PC-3 (cell line): ENCODE measurements around the gene LIMS1. TPM values are rescaled to one million over a fixed set of nuclear protein-coding genes. Genes with fewer than 3 reads are reported as not detected.

Source experiments
- ATAC-seq: fragments of 200-7000 bp; cut with Tn5 transposase; 2 replicates; pipeline ENCODE4 v1.9.1; 2020; ENCODE audit warnings: mild to moderate bottlenecking, moderate library complexity
- BruUV-seq: library from RNA; stranded (reverse); fragments of 400-500 nt; replicated peaks from 2 replicates; lab custom pipeline; 2021; lab: Mats Ljungman, UMichigan
- CTCF ChIA-PET: fragments of 300-600 bp; sonication (Branson Sonifier 250); formaldehyde crosslinking; loops from one replicate; lab custom pipeline; 2022; ENCODE audit warnings: antibody characterized with exemption; lab: Charles Lee
- POLR2A ChIA-PET: fragments of 300-600 bp; sonication (Branson Sonifier 250); formaldehyde crosslinking; loops from one replicate; lab custom pipeline; 2022; ENCODE audit warnings: antibody characterized with exemption; ENCODE audit not compliant: unreplicated experiment; lab: Charles Lee
- DNase-seq: peaks from one replicate; pipeline ENCODE4 v3.0.0-alpha.2; 2015
- H2AFZ ChIP-seq: fragments of 300-600 bp; sonication (generic); 2 replicates; pipeline ENCODE4 v1.6.0; 2016; ENCODE audit warnings: antibody characterized with exemption, low read length
- H3F3A ChIP-seq: fragments of 300-600 bp; sonication (generic); one replicate; pipeline ENCODE4 v1.6.0; 2017; ENCODE audit warnings: antibody characterized with exemption, low read length, control low read depth, mild to moderate bottlenecking; ENCODE audit not compliant: unreplicated experiment
- H3K27ac ChIP-seq: fragments of 300-600 bp; sonication (generic); 2 replicates; pipeline ENCODE4 v1.5.1; 2016; ENCODE audit warnings: mild to moderate bottlenecking, low read length
- H3K27me3 ChIP-seq: fragments of 300-600 bp; sonication (generic); 2 replicates; pipeline ENCODE4 v1.6.1; 2016; ENCODE audit warnings: low read length, mixed read lengths
- H3K36me3 ChIP-seq: fragments of 300-600 bp; sonication (generic); 2 replicates; pipeline ENCODE4 v1.6.1; 2016; ENCODE audit warnings: low read depth, mixed run types, low read length, mixed read lengths
- H3K4me1 ChIP-seq: fragments of 300-600 bp; sonication (generic); 2 replicates; pipeline ENCODE4 v1.5.1; 2016; ENCODE audit warnings: low read length; ENCODE audit not compliant: insufficient read depth
- H3K4me2 ChIP-seq: fragments of 300-600 bp; sonication (generic); 2 replicates; pipeline ENCODE4 v1.6.0; 2016; ENCODE audit warnings: low read length
- H3K4me3 ChIP-seq: fragments of 300-600 bp; sonication (generic); 2 replicates; pipeline ENCODE4 v1.5.1; 2016; ENCODE audit warnings: mild to moderate bottlenecking, low read length, mixed read lengths
- H3K79me2 ChIP-seq: fragments of 300-600 bp; sonication (generic); 2 replicates; pipeline ENCODE4 v1.6.1; 2017; ENCODE audit warnings: low read length, mixed read lengths
- H3K9ac ChIP-seq: fragments of 300-600 bp; sonication (generic); 2 replicates; pipeline ENCODE4 v1.6.0; 2016; ENCODE audit warnings: mild to moderate bottlenecking, low read length
- H3K9me2 ChIP-seq: fragments of 300-600 bp; sonication (generic); replicated peaks from 2 replicates; pipeline ENCODE4 v1.6.1; 2016; ENCODE audit warnings: mixed run types, low read length, mixed read lengths
- H3K9me3 ChIP-seq: fragments of 300-600 bp; sonication (generic); 2 replicates; pipeline ENCODE4 v1.6.1; 2016; ENCODE audit warnings: low read length, mixed read lengths
- H4K20me1 ChIP-seq: fragments of 300-600 bp; sonication (generic); 2 replicates; pipeline ENCODE4 v1.6.1; 2016; ENCODE audit warnings: low read length, mixed read lengths
- EZH2 ChIP-seq: fragments of 300-600 bp; sonication (generic); IDR thresholded peaks from one replicate; pipeline ENCODE4 v1.6.1; 2017; ENCODE audit warnings: antibody characterized with exemption, mild to moderate bottlenecking, low read length; ENCODE audit not compliant: unreplicated experiment
- EZH2phosphoT487 ChIP-seq: fragments of 300-600 bp; sonication (generic); IDR thresholded peaks from 2 replicates; pipeline ENCODE4 v1.6.1; 2018; ENCODE audit warnings: mild to moderate bottlenecking, antibody characterized with exemption, low read length, borderline replicate concordance
- intact Hi-C: fragments of 100-400 bp; cut with micrococcal nuclease; formaldehyde crosslinking; loops from 2 replicates; pipeline ENCODE4 v1.9.0; 2023
- total RNA-seq: library from RNA; depleted of rRNA; stranded (reverse); fragments of >200 nt; gene quantifications from 2 replicates; pipeline ENCODE4 v1.2.3, GENCODE V29; 2014
- TF ChIP-seq, protein P1 (sequence below): fragments of 300-600 bp; sonication (generic); conservative IDR thresholded peaks from 2 replicates; pipeline ENCODE4 v1.5.1; 2017; ENCODE audit warnings: antibody characterized with exemption, low read depth, mild to moderate bottlenecking, low read length

The LIMS1 gene
- total RNA-seq, 1 experiment from 2014 or later = 58.9 TPM

DNA sequence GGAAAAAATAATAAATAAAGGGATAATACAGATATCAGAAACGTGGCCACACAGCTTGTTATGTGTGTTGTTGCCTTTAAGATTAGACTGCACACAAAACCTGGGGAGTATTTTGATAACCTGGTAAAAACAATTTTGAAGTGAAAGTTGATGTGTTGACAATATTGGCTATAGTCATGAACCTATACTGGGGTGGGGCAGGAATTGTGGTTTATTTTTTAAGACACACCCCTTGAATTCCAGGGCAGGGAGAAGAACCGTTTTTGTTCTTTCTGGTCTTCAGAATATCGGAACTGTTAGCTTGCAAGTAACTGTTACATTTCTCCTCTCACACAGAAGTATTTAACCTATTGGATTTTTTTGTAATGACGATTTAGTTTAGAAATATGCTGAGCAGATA, 80.4 kb downstream of the LIMS1 start:
- Histone ChIP-seq H3K9ac (no peak overlapping the region), H3K4me3 (no peak overlapping the region), H3F3A (no peaks in the 10 kb centered on the region), H2AFZ (no peak overlapping the region), H3K79me2 (peaks cover 68% of the 10 kb centered on the region), H3K36me3 (no peaks in the 10 kb centered on the region), H3K9me2 (no peaks in the 10 kb centered on the region), H3K4me2 (peak overlapping the region; percentile 19; the same call in 1 of the 2 replicates), H3K4me1 (peaks cover 58% of the 10 kb centered on the region), H3K27me3 (no peaks in the 10 kb centered on the region), H4K20me1 (peaks cover 6% of the 10 kb centered on the region; the same call in 1 of the 2 replicates), H3K27ac (no peak overlapping the region), H3K9me3 (no peaks in the 10 kb centered on the region)
- ATAC-seq (no peak), DNase-seq (no peak)
- TF ChIP-seq EZH2phosphoT487 = no peak
- TF ChIP-seq, protein P1, sequence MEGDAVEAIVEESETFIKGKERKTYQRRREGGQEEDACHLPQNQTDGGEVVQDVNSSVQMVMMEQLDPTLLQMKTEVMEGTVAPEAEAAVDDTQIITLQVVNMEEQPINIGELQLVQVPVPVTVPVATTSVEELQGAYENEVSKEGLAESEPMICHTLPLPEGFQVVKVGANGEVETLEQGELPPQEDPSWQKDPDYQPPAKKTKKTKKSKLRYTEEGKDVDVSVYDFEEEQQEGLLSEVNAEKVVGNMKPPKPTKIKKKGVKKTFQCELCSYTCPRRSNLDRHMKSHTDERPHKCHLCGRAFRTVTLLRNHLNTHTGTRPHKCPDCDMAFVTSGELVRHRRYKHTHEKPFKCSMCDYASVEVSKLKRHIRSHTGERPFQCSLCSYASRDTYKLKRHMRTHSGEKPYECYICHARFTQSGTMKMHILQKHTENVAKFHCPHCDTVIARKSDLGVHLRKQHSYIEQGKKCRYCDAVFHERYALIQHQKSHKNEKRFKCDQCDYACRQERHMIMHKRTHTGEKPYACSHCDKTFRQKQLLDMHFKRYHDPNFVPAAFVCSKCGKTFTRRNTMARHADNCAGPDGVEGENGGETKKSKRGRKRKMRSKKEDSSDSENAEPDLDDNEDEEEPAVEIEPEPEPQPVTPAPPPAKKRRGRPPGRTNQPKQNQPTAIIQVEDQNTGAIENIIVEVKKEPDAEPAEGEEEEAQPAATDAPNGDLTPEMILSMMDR = no peak
- no peak for TF ChIP-seq EZH2
- CTCF ChIA-PET = interaction anchor here (3.5 kb wide), 1 partner anchor 22 kb away, joined by 17 read pairs; no protein-coding TSS in a partner anchor
- intact Hi-C loops = no loop called here
- POLR2A ChIA-PET = interaction anchor here (0.6 kb wide), 1 partner anchor 38 kb away, joined by 3 read pairs; no protein-coding TSS in a partner anchor
- BruUV-seq = no TSS peak

DNA sequence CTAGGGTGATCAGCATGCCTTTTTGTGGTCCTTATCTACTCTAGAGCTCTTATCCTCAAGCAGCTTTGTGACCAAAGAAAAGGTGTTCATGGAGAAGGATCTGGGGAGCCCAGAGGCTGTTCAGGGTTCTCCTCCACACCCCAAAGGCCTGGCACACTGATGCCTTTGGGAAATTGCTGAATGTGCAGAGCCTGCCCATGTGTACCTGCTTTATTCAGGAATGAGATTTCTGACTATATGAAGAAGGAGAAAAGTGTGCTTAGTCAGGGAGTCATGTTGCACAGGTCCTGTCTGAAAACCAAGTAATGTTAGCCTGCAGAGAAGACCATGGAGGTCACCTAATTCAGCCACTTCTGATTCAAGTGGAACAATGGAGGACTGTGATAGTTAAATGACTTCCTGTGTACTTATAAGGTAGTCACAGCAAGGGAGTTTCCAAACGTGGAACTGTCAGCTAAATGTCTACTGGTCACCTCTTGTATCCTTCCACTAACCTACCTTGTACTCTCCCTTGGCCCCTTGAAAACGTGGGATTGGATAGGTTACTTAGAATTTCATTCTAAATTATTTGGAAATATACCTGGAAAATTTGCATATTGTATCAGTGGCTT, 81.3 kb downstream of the LIMS1 start:
- no peaks in the 10 kb centered on the region for H3F3A ChIP-seq
- intact Hi-C loops = loop anchor here (2.0 kb wide), 1 partner anchor 21 kb away; no protein-coding TSS in a partner anchor
- H3K4me1 ChIP-seq = peaks cover 60% of the 10 kb centered on the region
- ChIA-PET POLR2A (no interaction called here), CTCF (interaction anchor here (3.5 kb wide), 1 partner anchor 21 kb away, joined by 17 read pairs; no protein-coding TSS in a partner anchor)
- H3K27me3 ChIP-seq = no peaks in the 10 kb centered on the region
- peaks cover 73% of the 10 kb centered on the region for H3K79me2 ChIP-seq
- H3K36me3 ChIP-seq = no peaks in the 10 kb centered on the region
- no peak overlapping the region for H3K4me3 ChIP-seq
- peaks cover 6% of the 10 kb centered on the region; the same call in 1 of the 2 replicates for H4K20me1 ChIP-seq
- no peaks in the 10 kb centered on the region for H3K9me3 ChIP-seq
- DNase-seq (peak; percentile 46), ATAC-seq (no peak; the same call in 1 of the 2 replicates)
- H3K4me2 ChIP-seq = peak overlapping the region; percentile 74
- no peak overlapping the region for H2AFZ ChIP-seq
- H3K27ac ChIP-seq = peak overlapping the region; percentile 76
- no TSS peak for BruUV-seq
- TF ChIP-seq EZH2phosphoT487 (no peak), EZH2 (no peak)
- TF ChIP-seq, protein P1 = no peak
- no peaks in the 10 kb centered on the region for H3K9me2 ChIP-seq
- no peak overlapping the region for H3K9ac ChIP-seq

DNA sequence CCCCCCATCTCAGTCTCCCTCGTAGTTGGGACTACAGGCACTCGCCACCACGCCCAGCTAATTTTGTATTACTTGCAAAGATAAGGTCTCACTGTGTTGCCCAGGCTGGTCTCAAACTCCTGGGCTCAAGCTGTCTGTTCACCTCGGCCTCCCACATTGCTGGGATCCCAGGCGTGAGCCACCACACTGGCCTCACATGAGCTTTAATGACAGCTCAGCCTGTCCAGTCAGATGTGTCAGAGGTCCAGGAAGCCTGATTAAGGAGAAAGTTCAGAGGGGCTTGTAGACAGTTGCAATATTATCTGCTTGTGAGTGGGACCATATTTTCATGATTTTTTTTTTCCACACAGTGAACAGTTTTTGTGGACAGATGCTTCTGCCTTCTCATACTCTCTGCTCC, 82.0 kb downstream of the LIMS1 start:
- peak overlapping the region; percentile 76 for H3K27ac ChIP-seq
- POLR2A ChIA-PET = no interaction called here
- peaks cover 6% of the 10 kb centered on the region; the same call in 1 of the 2 replicates for H4K20me1 ChIP-seq

More for the DNA sequence above, 82.0 kb downstream of the LIMS1 start:
- Histone ChIP-seq H3K36me3 (no peaks in the 10 kb centered on the region), H3K9me3 (no peaks in the 10 kb centered on the region), H3K9ac (0 out of 2 replicates have a peak overlapping the region, but pooled peaks have one; percentile 1), H3K4me1 (peaks cover 68% of the 10 kb centered on the region), H2AFZ (no peak overlapping the region), H3K4me2 (peak overlapping the region; percentile 74), H3K27me3 (no peaks in the 10 kb centered on the region), H3K79me2 (peaks cover 74% of the 10 kb centered on the region), H3F3A (no peaks in the 10 kb centered on the region), H3K4me3 (peak overlapping the region; percentile 10; the same call in 1 of the 2 replicates), H3K9me2 (no peaks in the 10 kb centered on the region)
- ATAC-seq (no peak), DNase-seq (no peak)
- BruUV-seq = no TSS peak
- CTCF ChIA-PET = interaction anchor here (0.6 to 3.5 kb wide), 2 partner anchors 20 to 46 kb away, joined by 3 to 17 read pairs; no protein-coding TSS in a partner anchor
- TF ChIP-seq EZH2phosphoT487 (no peak), EZH2 (no peak)
- TF ChIP-seq, protein P1 = no peak
- intact Hi-C loops = loop anchor here (2.0 kb wide), 1 partner anchor 22 kb away; no protein-coding TSS in a partner anchor
